Stimulated activated CD4-positive, alpha-beta T cell treated with anti-CD3 and anti-CD28 coated beads, Interleukin-12 subunit alpha, Interleukin-12 subunit beta, amount 100 ng/mL, for 24 hours (primary cell): Measurements from ENCODE around the gene MTHFD1L.
"Not testable (repeated sequence)": the region's sequence is repeated elsewhere in the genome, so short reads cannot be mapped to it uniquely, and the experiment has no call there.

Source experiments
- DNase-seq, 2 experiments: peaks; one replicate each; pipeline ENCODE4 v3.0.0-alpha.2; 2020; ENCODE audit warnings: low read depth in 2 of 2

Gene MTHFD1L

GRCh38 chr6:151040888-151041521 lies 175.5 kb downstream of the MTHFD1L start:
- DNase-seq, result not testable (repeated sequence)

- no peak for DNase-seq
Observed at GRCh38 chr6:151041686-151042085, 176.2 kb downstream of the MTHFD1L start.

GRCh38 chr6:151042911-151043330 lies 177.4 kb downstream of the MTHFD1L start:
- DNase-seq, result not testable (repeated sequence)

- DNase-seq, result no peak
Observed at GRCh38 chr6:151043944-151044343, 178.4 kb downstream of the MTHFD1L start.

GRCh38 chr6:151044465-151045441 lies 179.3 kb downstream of the MTHFD1L start:
- DNase-seq, result no peak

GRCh38 chr6:151045511-151046222 lies 180.2 kb downstream of the MTHFD1L start:
- DNase-seq, result not testable (repeated sequence)

- DNase-seq, result no peak
Observed at GRCh38 chr6:151051164-151051563, 185.7 kb downstream of the MTHFD1L start.

- no peak for DNase-seq
Observed at GRCh38 chr6:151052021-151052646, 186.6 kb downstream of the MTHFD1L start.

GRCh38 chr6:151054306-151054705 lies 188.8 kb downstream of the MTHFD1L start:
- no peak for DNase-seq

- DNase-seq, result no peak
Observed at GRCh38 chr6:151056230-151056907, 190.9 kb downstream of the MTHFD1L start.

- DNase-seq, result no peak
Observed at GRCh38 chr6:151057061-151057460, 191.6 kb downstream of the MTHFD1L start.

- DNase-seq, result no peak
Observed at GRCh38 chr6:151058021-151058733, 192.7 kb downstream of the MTHFD1L start.

- no peak for DNase-seq
Observed at GRCh38 chr6:151059612-151060095, 194.2 kb downstream of the MTHFD1L start.

GRCh38 chr6:151060096-151060765 lies 194.7 kb downstream of the MTHFD1L start:
- DNase-seq, result no peak

GRCh38 chr6:151060766-151061531 lies 195.4 kb downstream of the MTHFD1L start:
- no peak for DNase-seq

GRCh38 chr6:151063352-151063751 lies 197.8 kb downstream of the MTHFD1L start:
- no peak for DNase-seq

GRCh38 chr6:151063842-151064647 lies 198.5 kb downstream of the MTHFD1L start:
- no peak for DNase-seq
